ENCODE results near the gene AURKAIP1. TPM values are rescaled to one million over a fixed set of nuclear protein-coding genes. Genes with fewer than 3 reads are reported as not detected.

AURKAIP1 gene
- total and polyA plus RNA-seq, 9 of the 15 experiments (the other 6 are each of a cell fraction or from before 2014, with no cell fraction given), result 7.8 to 478 (median 92.0) TPM

DNA sequence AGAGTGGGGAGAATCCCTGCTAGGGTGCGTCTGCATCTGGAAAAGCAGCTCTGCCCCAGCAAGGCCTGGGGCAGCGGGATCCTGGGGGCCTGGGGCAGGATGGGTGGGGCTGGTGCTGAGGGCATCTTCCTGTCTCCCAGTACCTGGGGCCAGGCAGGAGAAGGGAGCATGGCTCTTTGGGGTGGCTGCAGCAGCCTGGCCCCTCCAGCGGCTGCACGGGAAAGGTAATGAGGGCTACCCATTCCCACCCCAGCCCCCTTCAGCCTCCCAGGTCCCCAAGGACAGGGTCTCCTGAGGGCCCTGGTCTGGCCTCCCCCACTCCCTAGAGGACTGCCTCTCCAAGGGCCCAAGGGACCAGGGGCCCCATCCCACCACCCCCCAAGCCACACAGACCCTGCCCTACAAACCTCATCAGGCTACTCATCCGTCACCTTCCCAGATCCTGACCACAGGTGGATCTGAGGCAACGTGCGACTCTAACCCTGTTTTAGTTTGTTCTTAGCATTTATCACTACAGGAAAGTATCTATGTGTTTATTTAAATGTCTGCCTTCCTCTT, 47.0 kb upstream of the AURKAIP1 start:
- no peaks in the 10 kb centered on the region for H4K20me1 ChIP-seq (replicated peaks; ENCODE audit: control insufficient read depth, insufficient read depth, low read length)
- H3K79me2 ChIP-seq (ENCODE audit: control insufficient read depth, insufficient read depth, low read length), result no peaks in the 10 kb centered on the region
- WGBS (ENCODE audit: insufficient coverage, low coverage, missing lambda C conversion rate), result 64% methylated on average over 4 of the region's 7 CpGs
- no peaks in the 10 kb centered on the region for H3K9me3 ChIP-seq (replicated peaks; ENCODE audit: control insufficient read depth, insufficient read depth, low read depth, low read length)
- peak overlapping the region; percentile 2; the same call in 1 of the 2 replicates for H2AFZ ChIP-seq (ENCODE audit: low read depth, low read length)
- TF ChIP-seq ZNF143 (CRISPR knock-in tag; IDR thresholded peaks at IDR 0.05), result no peak
- TF ChIP-seq SAP30 (IDR thresholded peaks at IDR 0.05; ENCODE audit: borderline replicate concordance, insufficient read depth, low read depth, low read length, poor library complexity, severe bottlenecking), result no peak
- TF ChIP-seq NRF1 (conservative IDR thresholded peaks at IDR 0.05 in 1 of 2, IDR thresholded peaks at IDR 0.05 in 1 of 2), result no peak
- TF ChIP-seq GATA2 (CRISPR knock-in tag; IDR thresholded peaks at IDR 0.05), result no peak
- TF ChIP-seq E4F1 (CRISPR knock-in tag; IDR thresholded peaks at IDR 0.05; ENCODE audit: borderline replicate concordance), result no peak
- TF ChIP-seq, protein P1, sequence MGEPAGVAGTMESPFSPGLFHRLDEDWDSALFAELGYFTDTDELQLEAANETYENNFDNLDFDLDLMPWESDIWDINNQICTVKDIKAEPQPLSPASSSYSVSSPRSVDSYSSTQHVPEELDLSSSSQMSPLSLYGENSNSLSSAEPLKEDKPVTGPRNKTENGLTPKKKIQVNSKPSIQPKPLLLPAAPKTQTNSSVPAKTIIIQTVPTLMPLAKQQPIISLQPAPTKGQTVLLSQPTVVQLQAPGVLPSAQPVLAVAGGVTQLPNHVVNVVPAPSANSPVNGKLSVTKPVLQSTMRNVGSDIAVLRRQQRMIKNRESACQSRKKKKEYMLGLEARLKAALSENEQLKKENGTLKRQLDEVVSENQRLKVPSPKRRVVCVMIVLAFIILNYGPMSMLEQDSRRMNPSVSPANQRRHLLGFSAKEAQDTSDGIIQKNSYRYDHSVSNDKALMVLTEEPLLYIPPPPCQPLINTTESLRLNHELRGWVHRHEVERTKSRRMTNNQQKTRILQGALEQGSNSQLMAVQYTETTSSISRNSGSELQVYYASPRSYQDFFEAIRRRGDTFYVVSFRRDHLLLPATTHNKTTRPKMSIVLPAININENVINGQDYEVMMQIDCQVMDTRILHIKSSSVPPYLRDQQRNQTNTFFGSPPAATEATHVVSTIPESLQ (CRISPR knock-in tag; IDR thresholded peaks at IDR 0.05), result no peak
- no peak for TF ChIP-seq GATAD2B (IDR thresholded peaks at IDR 0.05; ENCODE audit: borderline replicate concordance)
- no peak for TF ChIP-seq ZNF780A (CRISPR knock-in tag; IDR thresholded peaks at IDR 0.05)
- TF ChIP-seq NR2C2 (CRISPR knock-in tag; IDR thresholded peaks at IDR 0.05), result no peak
- no peak for TF ChIP-seq NR2C2 (tag; IDR thresholded peaks at IDR 0.05)
- TF ChIP-seq, protein P2, sequence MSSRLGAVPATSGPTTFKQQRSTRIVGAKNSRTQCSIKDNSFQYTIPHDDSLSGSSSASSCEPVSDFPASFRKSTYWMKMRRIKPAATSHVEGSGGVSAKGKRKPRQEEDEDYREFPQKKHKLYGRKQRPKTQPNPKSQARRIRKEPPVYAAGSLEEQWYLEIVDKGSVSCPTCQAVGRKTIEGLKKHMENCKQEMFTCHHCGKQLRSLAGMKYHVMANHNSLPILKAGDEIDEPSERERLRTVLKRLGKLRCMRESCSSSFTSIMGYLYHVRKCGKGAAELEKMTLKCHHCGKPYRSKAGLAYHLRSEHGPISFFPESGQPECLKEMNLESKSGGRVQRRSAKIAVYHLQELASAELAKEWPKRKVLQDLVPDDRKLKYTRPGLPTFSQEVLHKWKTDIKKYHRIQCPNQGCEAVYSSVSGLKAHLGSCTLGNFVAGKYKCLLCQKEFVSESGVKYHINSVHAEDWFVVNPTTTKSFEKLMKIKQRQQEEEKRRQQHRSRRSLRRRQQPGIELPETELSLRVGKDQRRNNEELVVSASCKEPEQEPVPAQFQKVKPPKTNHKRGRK (tag; IDR thresholded peaks at IDR 0.05), result no peak
- no peak for TF ChIP-seq NFIX (CRISPR knock-in tag; IDR thresholded peaks at IDR 0.05; ENCODE audit: low read depth)
- no peak for TF ChIP-seq COPS2 (conservative IDR thresholded peaks at IDR 0.05)
- TF ChIP-seq, protein P3, sequence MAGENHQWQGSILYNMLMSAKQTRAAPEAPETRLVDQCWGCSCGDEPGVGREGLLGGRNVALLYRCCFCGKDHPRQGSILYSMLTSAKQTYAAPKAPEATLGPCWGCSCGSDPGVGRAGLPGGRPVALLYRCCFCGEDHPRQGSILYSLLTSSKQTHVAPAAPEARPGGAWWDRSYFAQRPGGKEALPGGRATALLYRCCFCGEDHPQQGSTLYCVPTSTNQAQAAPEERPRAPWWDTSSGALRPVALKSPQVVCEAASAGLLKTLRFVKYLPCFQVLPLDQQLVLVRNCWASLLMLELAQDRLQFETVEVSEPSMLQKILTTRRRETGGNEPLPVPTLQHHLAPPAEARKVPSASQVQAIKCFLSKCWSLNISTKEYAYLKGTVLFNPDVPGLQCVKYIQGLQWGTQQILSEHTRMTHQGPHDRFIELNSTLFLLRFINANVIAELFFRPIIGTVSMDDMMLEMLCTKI (IDR thresholded peaks at IDR 0.05; ENCODE audit: partially characterized antibody), result no peak
- no peak overlapping the region for H3K9ac ChIP-seq (ENCODE audit: insufficient read depth in 1 of 2, low read depth in 2 of 2, low read length in 2 of 2)
- FAIRE-seq (no peak), DNase-seq (ENCODE audit: extremely low read depth in 1 of 4, low spot score in 3 of 4) (no peak), ATAC-seq (no peak)
- no peaks in the 10 kb centered on the region for H3K27me3 ChIP-seq (ENCODE audit: control insufficient read depth in 2 of 2, insufficient read depth in 2 of 2, low read length in 2 of 2)
- H3K4me3 ChIP-seq, result no peak overlapping the region
- no peak overlapping the region for H3K4me2 ChIP-seq (ENCODE audit: insufficient read depth, low read length)
- ChIA-PET CTCF (ENCODE audit: low intra/inter-chr PET ratio) (no interaction called here), POLR2A (interaction anchor here (1.9 kb wide), 1 partner anchor 9 kb away, joined by 5 read pairs; no protein-coding TSS in a partner anchor)
- H3K4me1 ChIP-seq (replicated peaks in 1 of 2; ENCODE audit: control insufficient read depth in 2 of 2, insufficient read depth in 2 of 2, low read length in 2 of 2), result peaks cover 3 to 43% of the 10 kb centered on the region in 2 experiments; a peak in 4 of 5 replicates
- intact Hi-C loops (cut with micrococcal nuclease) (no loop called here), in situ Hi-C loops (cut with MboI) (no loop called here)
- H3K27ac ChIP-seq (ENCODE audit: extremely low read depth, low read depth, low read length), result no peak overlapping the region
- BruUV-seq (replicated peaks), result no TSS peak
- no peaks in the 10 kb centered on the region for H3K9me1 ChIP-seq (ENCODE audit: control insufficient read depth, insufficient read depth, low read length)
- no peaks in the 10 kb centered on the region for H3K36me3 ChIP-seq (ENCODE audit: control insufficient read depth, insufficient read depth, low read length)

Data from K562 (cell line).